Measurements from ENCODE around the gene TCEANC2.

DNA sequence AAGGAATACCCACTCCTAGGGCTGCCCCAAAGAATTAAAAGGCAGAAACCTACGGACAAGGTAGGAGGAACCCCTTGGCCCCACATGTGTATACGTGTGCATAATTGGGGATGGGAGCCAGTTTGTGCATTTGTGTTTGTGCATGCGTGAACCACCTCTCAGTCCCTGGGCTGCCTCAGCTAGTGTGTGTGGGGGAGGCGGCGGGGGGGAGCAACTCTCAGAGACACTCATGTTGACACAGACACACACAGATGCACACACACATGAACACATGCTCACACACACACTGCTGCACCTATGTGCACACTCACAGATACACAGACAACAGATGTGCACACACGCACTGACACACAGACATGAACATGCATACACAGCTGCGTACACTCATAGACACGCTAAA lies 40.5 kb upstream of the TCEANC2 start:
- no peak for TF ChIP-seq POLR2A (IDR thresholded peaks at IDR 0.05)
- no peak for TF ChIP-seq EP300 (IDR thresholded peaks at IDR 0.05)
